GM12874 (cell line): ENCODE measurements around the gene KLHL13.

ENCODE experiments used
- TF ChIP-seq, protein P1 (sequence below): IDR thresholded peaks from 2 replicates; pipeline ENCODE4 v1.5.1; 2011; ENCODE audit warnings: low read depth, mild to moderate bottlenecking, control low read depth, low read length, moderate library complexity; ENCODE audit not compliant: insufficient read depth

The KLHL13 gene

DNA sequence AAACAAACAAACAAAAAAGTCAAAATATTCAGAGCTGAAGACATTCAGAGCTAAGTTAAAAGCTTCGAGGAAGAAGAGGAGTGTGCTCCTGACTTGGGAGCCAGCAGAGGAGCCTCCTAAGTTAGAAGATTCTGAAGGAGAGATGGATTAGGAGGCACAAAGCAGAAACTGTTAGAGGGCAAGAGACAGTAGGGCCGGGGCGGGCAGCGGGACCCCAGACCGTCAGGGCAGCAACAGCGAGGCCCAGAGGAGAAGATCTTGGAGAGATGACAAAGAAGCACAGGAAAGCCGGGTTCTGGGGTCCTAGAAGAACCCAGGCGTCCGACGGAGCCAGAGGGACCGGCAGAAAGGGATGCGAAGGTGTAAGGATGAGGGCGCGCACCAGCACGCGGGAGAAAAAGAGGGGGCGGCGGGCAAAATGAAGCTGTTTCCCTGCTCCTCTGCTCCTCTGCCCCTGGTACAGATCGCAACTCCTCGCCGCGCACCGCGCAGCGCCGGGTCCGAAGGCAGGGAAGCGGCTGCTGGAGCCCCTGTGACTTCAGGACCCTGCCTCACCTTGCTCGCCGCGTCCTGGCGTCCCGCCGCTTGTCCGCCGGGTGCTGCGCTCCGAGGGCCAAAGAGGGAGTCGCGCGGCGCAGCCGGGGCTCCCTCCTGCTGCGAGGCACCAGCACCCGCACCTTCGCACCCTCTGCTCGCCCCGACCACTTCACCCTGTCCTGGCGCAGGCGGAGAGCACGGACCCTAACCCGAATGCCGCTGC is 477 bp downstream of the KLHL13 start:
- TF ChIP-seq, protein P1, sequence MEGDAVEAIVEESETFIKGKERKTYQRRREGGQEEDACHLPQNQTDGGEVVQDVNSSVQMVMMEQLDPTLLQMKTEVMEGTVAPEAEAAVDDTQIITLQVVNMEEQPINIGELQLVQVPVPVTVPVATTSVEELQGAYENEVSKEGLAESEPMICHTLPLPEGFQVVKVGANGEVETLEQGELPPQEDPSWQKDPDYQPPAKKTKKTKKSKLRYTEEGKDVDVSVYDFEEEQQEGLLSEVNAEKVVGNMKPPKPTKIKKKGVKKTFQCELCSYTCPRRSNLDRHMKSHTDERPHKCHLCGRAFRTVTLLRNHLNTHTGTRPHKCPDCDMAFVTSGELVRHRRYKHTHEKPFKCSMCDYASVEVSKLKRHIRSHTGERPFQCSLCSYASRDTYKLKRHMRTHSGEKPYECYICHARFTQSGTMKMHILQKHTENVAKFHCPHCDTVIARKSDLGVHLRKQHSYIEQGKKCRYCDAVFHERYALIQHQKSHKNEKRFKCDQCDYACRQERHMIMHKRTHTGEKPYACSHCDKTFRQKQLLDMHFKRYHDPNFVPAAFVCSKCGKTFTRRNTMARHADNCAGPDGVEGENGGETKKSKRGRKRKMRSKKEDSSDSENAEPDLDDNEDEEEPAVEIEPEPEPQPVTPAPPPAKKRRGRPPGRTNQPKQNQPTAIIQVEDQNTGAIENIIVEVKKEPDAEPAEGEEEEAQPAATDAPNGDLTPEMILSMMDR, result no peak

DNA sequence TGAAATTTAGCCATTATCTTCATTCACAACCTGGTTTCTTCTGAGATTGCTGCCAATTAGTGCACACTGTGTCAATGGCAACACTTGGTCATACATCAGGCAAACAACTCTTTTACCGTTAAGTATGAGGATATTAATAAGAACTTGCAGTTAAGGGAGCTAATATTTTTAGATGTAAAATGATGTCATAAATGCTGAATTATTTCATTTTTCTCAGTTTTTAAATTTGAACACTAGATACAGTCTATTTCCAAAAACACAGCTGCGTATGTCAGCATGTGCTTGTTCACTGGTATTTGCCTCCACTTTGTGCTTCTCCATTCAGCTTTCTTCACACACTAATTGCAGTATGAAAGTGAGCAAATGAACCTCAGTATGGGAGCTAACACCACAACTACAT is 1.6 kb downstream of the KLHL13 start:
- TF ChIP-seq, protein P1, result no peak

DNA sequence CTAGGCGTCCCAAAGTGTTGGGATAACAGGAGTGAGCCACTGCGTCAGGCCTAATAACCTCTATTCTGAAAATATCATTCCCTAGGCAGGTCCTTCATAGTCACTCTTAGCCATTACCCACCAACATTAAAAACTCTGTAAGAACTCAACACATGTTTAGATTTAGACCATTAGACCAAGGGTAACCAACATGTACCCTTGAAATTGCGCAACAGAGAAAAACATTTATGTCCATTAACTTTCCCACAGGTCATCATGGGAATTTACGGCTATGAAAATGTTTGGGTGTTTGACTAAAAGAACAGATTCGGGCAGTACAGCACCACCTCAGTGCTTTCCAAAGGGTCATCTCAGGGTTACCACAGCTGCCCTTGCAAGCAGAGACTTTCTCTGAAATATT is 7.5 kb downstream of the KLHL13 start:
- TF ChIP-seq, protein P1, result no peak

DNA sequence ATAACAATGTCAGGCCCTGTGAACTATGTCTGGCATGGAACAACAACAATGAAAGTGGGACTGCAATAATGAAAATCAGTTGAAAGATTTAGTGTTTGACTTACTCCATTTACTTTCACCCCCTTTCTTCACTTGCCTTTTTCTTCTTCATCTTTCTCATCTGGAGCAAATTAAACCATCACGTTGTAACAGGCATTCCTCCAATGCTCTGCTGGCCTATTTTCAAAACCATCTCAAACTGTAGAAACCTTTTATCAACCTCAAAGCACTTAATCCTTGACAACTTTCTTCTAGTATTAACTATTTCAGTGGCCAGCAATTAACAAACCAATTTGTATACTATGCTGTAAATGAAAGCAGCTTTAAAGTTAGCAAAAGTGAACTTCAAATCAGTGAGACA is 8.3 kb downstream of the KLHL13 start:
- TF ChIP-seq, protein P1, result no peak

- TF ChIP-seq, protein P1, result no peak
Measured at GRCh38 chrX:118100091-118100490, 16.5 kb downstream of the KLHL13 start.

DNA sequence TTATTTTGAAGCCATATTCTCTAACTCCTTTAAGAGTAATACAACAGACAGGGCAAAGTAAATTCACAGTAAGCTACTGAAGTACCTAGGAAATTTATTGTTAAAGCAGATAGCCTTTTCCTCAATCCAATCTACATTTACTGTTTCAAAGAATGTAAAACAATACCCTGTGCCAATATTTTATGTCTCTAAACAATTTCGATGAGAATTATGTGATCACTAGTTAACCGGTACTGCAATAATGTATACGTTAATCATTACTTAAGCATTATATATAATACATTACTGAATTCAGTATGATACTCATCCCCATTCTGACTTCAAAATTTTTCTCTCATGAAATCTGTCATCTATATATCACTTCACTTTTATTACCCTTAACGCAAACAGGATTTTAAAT is 28.5 kb downstream of the KLHL13 start:
- TF ChIP-seq, protein P1, result no peak

DNA sequence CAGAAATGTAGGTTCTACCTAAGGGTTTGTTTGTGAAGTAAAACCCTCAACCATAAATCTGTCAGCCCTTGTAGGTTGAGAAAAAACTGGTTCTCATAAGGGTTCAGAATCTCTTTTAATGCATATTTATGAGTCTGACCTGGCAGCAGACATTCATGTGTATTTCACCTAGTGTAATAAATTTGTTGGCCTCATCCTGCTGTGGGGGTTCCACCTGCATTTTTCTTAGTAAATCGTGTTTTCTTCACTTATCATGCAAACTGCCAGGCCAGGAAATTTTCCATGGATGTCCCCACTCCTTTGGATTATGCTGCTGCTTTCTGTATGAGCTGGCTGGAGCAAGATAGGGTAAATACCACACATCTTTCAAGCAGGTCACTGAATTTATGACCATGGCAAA is 42.4 kb downstream of the KLHL13 start:
- TF ChIP-seq, protein P1, result no peak
